ENCODE measurements around the gene NPHP1. TPM values are rescaled to one million over a fixed set of nuclear protein-coding genes. Genes with fewer than 3 reads are reported as not detected.
A peak's percentile ranks its signal among the peaks of the same experiment; 100 is the strongest.
"Not testable (repeated sequence)": the region's sequence is repeated elsewhere in the genome, so short reads cannot be mapped to it uniquely, and the experiment has no call there.

Gene NPHP1
- total RNA-seq, 1 donor from 2014 or later: 11.5 TPM

GRCh38 chr2:110198016-110198415 lies 6.8 kb downstream of the NPHP1 start:
- H3K4me3 ChIP-seq (ENCODE audit: low read length in 3 of 3): no peak overlapping the region
- no peak overlapping the region for H3K27ac ChIP-seq (ENCODE audit: low read depth, low read length)

GRCh38 chr2:110197452-110197851 lies 7.4 kb downstream of the NPHP1 start:
- Histone ChIP-seq H3K4me3 (ENCODE audit: low read length in 3 of 3) (no peak overlapping the region), H3K27me3 (ENCODE audit: control insufficient read depth in 3 of 3, insufficient read depth in 3 of 3, low read length in 3 of 3) (no peaks in the 10 kb centered on the region), H3K27ac (ENCODE audit: low read depth, low read length) (no peak overlapping the region), H3K36me3 (ENCODE audit: control insufficient read depth in 3 of 3, insufficient read depth in 3 of 3, low read length in 3 of 3) (peaks cover 0 to 4% (median 3%) of the 10 kb centered on the region in 3 donors), H3K9ac (ENCODE audit: low read depth in 1 of 3, low read length in 3 of 3) (peak overlapping the region in 1 of 3 donors; percentile 12), H3K4me1 (ENCODE audit: control insufficient read depth in 3 of 3, insufficient read depth in 3 of 3, low read length in 3 of 3) (peaks cover 4 to 11% (median 6%) of the 10 kb centered on the region in 3 donors), H3K9me3 (ENCODE audit: control insufficient read depth in 3 of 3, low read length in 3 of 3) (no peaks in the 10 kb centered on the region)

More at GRCh38 chr2:110198016-110198415, 6.8 kb downstream of the NPHP1 start:
- Histone ChIP-seq H3K9ac (ENCODE audit: low read depth in 1 of 3, low read length in 3 of 3) (no peak overlapping the region), H3K9me3 (ENCODE audit: control insufficient read depth in 3 of 3, low read length in 3 of 3) (no peaks in the 10 kb centered on the region), H3K36me3 (ENCODE audit: control insufficient read depth in 3 of 3, insufficient read depth in 3 of 3, low read length in 3 of 3) (peaks cover 0 to 4% (median 3%) of the 10 kb centered on the region in 3 donors), H3K4me1 (ENCODE audit: control insufficient read depth in 3 of 3, insufficient read depth in 3 of 3, low read length in 3 of 3) (peaks cover 4 to 11% (median 6%) of the 10 kb centered on the region in 3 donors), H3K27me3 (ENCODE audit: control insufficient read depth in 3 of 3, insufficient read depth in 3 of 3, low read length in 3 of 3) (no peaks in the 10 kb centered on the region)

GRCh38 chr2:110190169-110190568 lies 14.6 kb downstream of the NPHP1 start:
- H3K36me3 ChIP-seq (ENCODE audit: control insufficient read depth in 3 of 3, insufficient read depth in 3 of 3, low read length in 3 of 3); H3K4me1 ChIP-seq (ENCODE audit: control insufficient read depth in 3 of 3, insufficient read depth in 3 of 3, low read length in 3 of 3); H3K4me3 ChIP-seq (ENCODE audit: low read length in 3 of 3); H3K27me3 ChIP-seq (ENCODE audit: control insufficient read depth in 3 of 3, insufficient read depth in 3 of 3, low read length in 3 of 3); H3K9ac ChIP-seq (ENCODE audit: low read depth in 1 of 3, low read length in 3 of 3); H3K27ac ChIP-seq (ENCODE audit: low read depth, low read length); H3K9me3 ChIP-seq (ENCODE audit: control insufficient read depth in 3 of 3, low read length in 3 of 3): not testable (repeated sequence)

GRCh38 chr2:110182449-110182848 lies 22.4 kb downstream of the NPHP1 start:
- Histone ChIP-seq H3K27ac (ENCODE audit: low read depth, low read length) (peak overlapping the region; percentile 73), H3K4me3 (ENCODE audit: low read length in 3 of 3) (no peak overlapping the region), H3K27me3 (ENCODE audit: control insufficient read depth in 3 of 3, insufficient read depth in 3 of 3, low read length in 3 of 3) (no peaks in the 10 kb centered on the region), H3K9ac (ENCODE audit: low read depth in 1 of 3, low read length in 3 of 3) (no peak overlapping the region), H3K9me3 (ENCODE audit: control insufficient read depth in 3 of 3, low read length in 3 of 3) (peaks cover 0 to 2% (median 0%) of the 10 kb centered on the region in 3 donors), H3K4me1 (ENCODE audit: control insufficient read depth in 3 of 3, insufficient read depth in 3 of 3, low read length in 3 of 3) (peaks cover 5 to 28% (median 22%) of the 10 kb centered on the region in 3 donors), H3K36me3 (ENCODE audit: control insufficient read depth in 3 of 3, insufficient read depth in 3 of 3, low read length in 3 of 3) (peaks cover 0 to 4% (median 0%) of the 10 kb centered on the region in 3 donors)

- H3K27ac ChIP-seq (ENCODE audit: low read depth, low read length): no peak overlapping the region
Observed at GRCh38 chr2:110180036-110180435, 24.8 kb downstream of the NPHP1 start.

GRCh38 chr2:110173523-110173922 lies 31.3 kb downstream of the NPHP1 start:
- H3K4me1 ChIP-seq (ENCODE audit: control insufficient read depth in 3 of 3, insufficient read depth in 3 of 3, low read length in 3 of 3): peaks cover 6 to 24% (median 16%) of the 10 kb centered on the region in 3 donors
- H3K27me3 ChIP-seq (ENCODE audit: control insufficient read depth in 3 of 3, insufficient read depth in 3 of 3, low read length in 3 of 3): no peaks in the 10 kb centered on the region
- H3K27ac ChIP-seq (ENCODE audit: low read depth, low read length): no peak overlapping the region
- no peaks in the 10 kb centered on the region for H3K9me3 ChIP-seq (ENCODE audit: control insufficient read depth in 3 of 3, low read length in 3 of 3)
- H3K4me3 ChIP-seq (ENCODE audit: low read length in 3 of 3): no peak overlapping the region
- no peaks in the 10 kb centered on the region for H3K36me3 ChIP-seq (ENCODE audit: control insufficient read depth in 3 of 3, insufficient read depth in 3 of 3, low read length in 3 of 3)
- H3K9ac ChIP-seq (ENCODE audit: low read depth in 1 of 3, low read length in 3 of 3): no peak overlapping the region

More at GRCh38 chr2:110180036-110180435, 24.8 kb downstream of the NPHP1 start:
- Histone ChIP-seq H3K36me3 (ENCODE audit: control insufficient read depth in 3 of 3, insufficient read depth in 3 of 3, low read length in 3 of 3) (no peaks in the 10 kb centered on the region), H3K9me3 (ENCODE audit: control insufficient read depth in 3 of 3, low read length in 3 of 3) (peaks cover 0 to 2% (median 0%) of the 10 kb centered on the region in 3 donors), H3K4me3 (ENCODE audit: low read length in 3 of 3) (no peak overlapping the region), H3K27me3 (ENCODE audit: control insufficient read depth in 3 of 3, insufficient read depth in 3 of 3, low read length in 3 of 3) (no peaks in the 10 kb centered on the region), H3K9ac (ENCODE audit: low read depth in 1 of 3, low read length in 3 of 3) (no peak overlapping the region), H3K4me1 (ENCODE audit: control insufficient read depth in 3 of 3, insufficient read depth in 3 of 3, low read length in 3 of 3) (peaks cover 7 to 29% (median 28%) of the 10 kb centered on the region in 3 donors)

GRCh38 chr2:110172506-110172905 lies 32.3 kb downstream of the NPHP1 start:
- no peaks in the 10 kb centered on the region for H3K9me3 ChIP-seq (ENCODE audit: control insufficient read depth in 3 of 3, low read length in 3 of 3)
- H3K27ac ChIP-seq (ENCODE audit: low read depth, low read length): no peak overlapping the region

GRCh38 chr2:110170102-110170501 lies 34.7 kb downstream of the NPHP1 start:
- peak overlapping the region; percentile 77 to 81 (median 80) for H3K9ac ChIP-seq (ENCODE audit: low read depth in 1 of 3, low read length in 3 of 3)
- peaks cover 13 to 20% (median 19%) of the 10 kb centered on the region in 3 donors for H3K4me1 ChIP-seq (ENCODE audit: control insufficient read depth in 3 of 3, insufficient read depth in 3 of 3, low read length in 3 of 3)
- peak overlapping the region; percentile 69 to 79 (median 75) for H3K4me3 ChIP-seq (ENCODE audit: low read length in 3 of 3)
- H3K9me3 ChIP-seq (ENCODE audit: control insufficient read depth in 3 of 3, low read length in 3 of 3): no peaks in the 10 kb centered on the region
- peaks cover 0 to 7% (median 0%) of the 10 kb centered on the region in 3 donors for H3K36me3 ChIP-seq (ENCODE audit: control insufficient read depth in 3 of 3, insufficient read depth in 3 of 3, low read length in 3 of 3)
- no peaks in the 10 kb centered on the region for H3K27me3 ChIP-seq (ENCODE audit: control insufficient read depth in 3 of 3, insufficient read depth in 3 of 3, low read length in 3 of 3)
- H3K27ac ChIP-seq (ENCODE audit: low read depth, low read length): peak overlapping the region; percentile 91

More at GRCh38 chr2:110172506-110172905, 32.3 kb downstream of the NPHP1 start:
- Histone ChIP-seq H3K4me1 (ENCODE audit: control insufficient read depth in 3 of 3, insufficient read depth in 3 of 3, low read length in 3 of 3) (peaks cover 7 to 14% (median 13%) of the 10 kb centered on the region in 3 donors), H3K4me3 (ENCODE audit: low read length in 3 of 3) (no peak overlapping the region), H3K36me3 (ENCODE audit: control insufficient read depth in 3 of 3, insufficient read depth in 3 of 3, low read length in 3 of 3) (peaks cover 0 to 3% (median 0%) of the 10 kb centered on the region in 3 donors), H3K27me3 (ENCODE audit: control insufficient read depth in 3 of 3, insufficient read depth in 3 of 3, low read length in 3 of 3) (no peaks in the 10 kb centered on the region), H3K9ac (ENCODE audit: low read depth in 1 of 3, low read length in 3 of 3) (no peak overlapping the region)

GRCh38 chr2:110167326-110168000 lies 37.4 kb downstream of the NPHP1 start:
- Histone ChIP-seq H3K4me3 (ENCODE audit: low read length in 3 of 3) (peak overlapping the region; percentile 61 to 79 (median 69)), H3K9ac (ENCODE audit: low read depth in 1 of 3, low read length in 3 of 3) (peak overlapping the region in 2 of 3 donors; percentile 51 to 81), H3K27me3 (ENCODE audit: control insufficient read depth in 3 of 3, insufficient read depth in 3 of 3, low read length in 3 of 3) (no peaks in the 10 kb centered on the region), H3K9me3 (ENCODE audit: control insufficient read depth in 3 of 3, low read length in 3 of 3) (no peaks in the 10 kb centered on the region), H3K27ac (ENCODE audit: low read depth, low read length) (no peak overlapping the region), H3K4me1 (ENCODE audit: control insufficient read depth in 3 of 3, insufficient read depth in 3 of 3, low read length in 3 of 3) (peaks cover 7 to 20% (median 14%) of the 10 kb centered on the region in 3 donors), H3K36me3 (ENCODE audit: control insufficient read depth in 3 of 3, insufficient read depth in 3 of 3, low read length in 3 of 3) (peaks cover 7 to 25% (median 18%) of the 10 kb centered on the region in 3 donors)

GRCh38 chr2:110166266-110166665 lies 38.5 kb downstream of the NPHP1 start:
- Histone ChIP-seq H3K27me3 (ENCODE audit: control insufficient read depth in 3 of 3, insufficient read depth in 3 of 3, low read length in 3 of 3) (no peaks in the 10 kb centered on the region), H3K4me3 (ENCODE audit: low read length in 3 of 3) (peak overlapping the region in 1 of 3 donors; percentile 28), H3K27ac (ENCODE audit: low read depth, low read length) (no peak overlapping the region), H3K4me1 (ENCODE audit: control insufficient read depth in 3 of 3, insufficient read depth in 3 of 3, low read length in 3 of 3) (peaks cover 6 to 20% (median 14%) of the 10 kb centered on the region in 3 donors), H3K36me3 (ENCODE audit: control insufficient read depth in 3 of 3, insufficient read depth in 3 of 3, low read length in 3 of 3) (peaks cover 9 to 31% (median 22%) of the 10 kb centered on the region in 3 donors), H3K9me3 (ENCODE audit: control insufficient read depth in 3 of 3, low read length in 3 of 3) (no peaks in the 10 kb centered on the region), H3K9ac (ENCODE audit: low read depth in 1 of 3, low read length in 3 of 3) (no peak overlapping the region)

All from skeletal muscle tissue (tissue), 4 donors.